Cortex of kidney (tissue), 1 donor: ENCODE data around the gene HMGXB3.

Experiments
- DNase-seq: peaks from one replicate; lab custom pipeline; 2025; lab: John Stamatoyannopoulos, UW

The HMGXB3 gene

GRCh38 chr5:150053713-150054392, 53.3 kb downstream of the HMGXB3 start:
- no peak for DNase-seq

- DNase-seq: no peak
These were observed 54.0 kb downstream of the HMGXB3 start for GRCh38 chr5:150054569-150054968.

GRCh38 chr5:150055326-150056074, 55.0 kb downstream of the HMGXB3 start:
- DNase-seq: no peak

- no peak for DNase-seq
These were observed 55.5 kb downstream of the HMGXB3 start for GRCh38 chr5:150056075-150056443.

- DNase-seq: no peak
These were observed 56.5 kb downstream of the HMGXB3 start for GRCh38 chr5:150057052-150057451.

DNA sequence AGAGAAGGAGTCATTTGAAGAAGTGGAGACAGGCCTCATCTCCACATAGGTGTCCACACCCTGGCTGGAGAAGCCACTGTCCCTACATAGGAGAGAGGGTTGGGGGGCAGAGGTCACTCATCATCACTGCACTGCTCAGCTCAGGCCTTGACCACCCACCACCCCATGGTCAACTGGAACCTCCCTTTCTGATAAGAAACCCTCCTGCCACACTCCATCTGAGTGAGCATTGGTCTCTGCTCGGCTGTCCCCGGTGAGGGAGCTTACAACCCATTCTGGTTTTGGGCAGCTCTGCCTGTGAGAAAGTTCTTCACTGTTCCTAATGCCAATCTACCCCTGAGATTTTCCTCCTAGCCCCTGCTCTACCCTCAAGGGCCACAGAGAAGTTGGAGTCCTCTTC, 57.0 kb downstream of the HMGXB3 start:
- DNase-seq: no peak

DNA sequence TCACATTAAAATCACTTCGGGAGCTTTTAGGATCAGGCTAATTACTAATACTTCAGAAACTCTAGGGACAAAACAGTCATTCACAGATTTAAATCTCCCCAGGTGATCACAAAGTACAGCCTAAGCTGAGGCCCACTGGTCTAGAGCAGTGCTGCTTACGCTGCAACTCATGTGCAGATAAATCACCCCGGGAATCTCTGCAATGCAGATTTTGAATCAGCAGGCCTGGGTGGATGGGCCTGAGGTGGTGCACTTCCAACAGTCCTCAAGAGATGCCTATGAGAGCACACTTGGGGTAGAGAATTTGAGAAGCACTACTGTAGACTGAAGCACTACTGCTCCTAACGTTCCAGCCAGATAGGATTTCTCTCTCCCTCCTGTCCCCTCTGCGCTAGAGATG, 57.5 kb downstream of the HMGXB3 start:
- DNase-seq: no peak

DNA sequence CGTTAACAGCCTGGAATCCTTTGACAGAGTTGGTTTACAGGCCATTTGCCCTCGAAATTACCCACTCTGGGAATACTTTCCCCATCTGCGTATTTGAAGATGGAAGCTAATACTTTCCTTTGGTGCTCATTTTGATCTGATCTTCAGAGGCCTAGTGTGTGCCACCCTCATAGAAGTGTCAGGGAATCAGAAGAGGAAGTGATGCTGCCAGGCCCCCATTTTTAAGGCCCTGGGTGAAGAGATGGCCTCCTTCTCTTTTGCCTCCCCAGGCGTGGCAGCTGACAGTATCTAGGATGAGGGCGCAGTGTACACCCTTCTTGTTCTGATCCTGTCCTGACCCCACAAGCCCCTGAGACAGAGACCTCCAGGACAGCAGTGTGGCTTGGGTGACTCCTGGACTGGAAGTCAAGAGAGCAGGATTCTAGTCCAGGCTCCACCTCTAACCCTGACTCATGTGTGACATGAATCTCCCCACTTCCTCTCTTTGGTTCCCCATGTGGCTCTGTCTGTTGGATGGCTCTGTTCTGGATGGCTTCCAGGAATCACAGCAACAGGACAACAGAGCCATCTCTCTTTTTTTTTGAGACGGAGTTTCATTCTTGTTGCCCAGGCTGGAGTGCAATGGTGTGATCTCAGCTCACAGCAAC, 58.1 kb downstream of the HMGXB3 start:
- DNase-seq: no peak

GRCh38 chr5:150059623-150060022, 59.1 kb downstream of the HMGXB3 start:
- DNase-seq: no peak

DNA sequence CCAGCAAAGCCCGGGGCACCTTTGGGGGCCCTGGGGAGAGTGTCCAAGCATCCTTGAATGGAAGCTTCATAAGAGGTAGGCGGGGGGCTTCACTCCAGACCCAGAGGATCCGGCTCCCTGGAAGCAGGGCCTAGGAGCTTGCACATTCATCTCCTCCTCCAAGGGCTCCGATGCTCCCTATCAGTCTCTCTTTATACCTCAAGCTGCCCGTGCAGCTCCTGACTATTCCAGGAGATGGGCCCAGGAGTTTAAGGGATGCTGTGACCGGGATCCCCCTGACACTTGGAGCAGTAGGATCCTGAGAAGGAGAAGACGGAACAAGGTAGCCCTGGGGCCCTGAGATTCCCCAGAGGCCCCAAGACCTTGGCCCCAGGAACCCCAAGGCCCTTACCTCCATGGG, 59.9 kb downstream of the HMGXB3 start:
- no peak for DNase-seq

- DNase-seq: no peak
These were observed 61.0 kb downstream of the HMGXB3 start for GRCh38 chr5:150061538-150061995.

DNA sequence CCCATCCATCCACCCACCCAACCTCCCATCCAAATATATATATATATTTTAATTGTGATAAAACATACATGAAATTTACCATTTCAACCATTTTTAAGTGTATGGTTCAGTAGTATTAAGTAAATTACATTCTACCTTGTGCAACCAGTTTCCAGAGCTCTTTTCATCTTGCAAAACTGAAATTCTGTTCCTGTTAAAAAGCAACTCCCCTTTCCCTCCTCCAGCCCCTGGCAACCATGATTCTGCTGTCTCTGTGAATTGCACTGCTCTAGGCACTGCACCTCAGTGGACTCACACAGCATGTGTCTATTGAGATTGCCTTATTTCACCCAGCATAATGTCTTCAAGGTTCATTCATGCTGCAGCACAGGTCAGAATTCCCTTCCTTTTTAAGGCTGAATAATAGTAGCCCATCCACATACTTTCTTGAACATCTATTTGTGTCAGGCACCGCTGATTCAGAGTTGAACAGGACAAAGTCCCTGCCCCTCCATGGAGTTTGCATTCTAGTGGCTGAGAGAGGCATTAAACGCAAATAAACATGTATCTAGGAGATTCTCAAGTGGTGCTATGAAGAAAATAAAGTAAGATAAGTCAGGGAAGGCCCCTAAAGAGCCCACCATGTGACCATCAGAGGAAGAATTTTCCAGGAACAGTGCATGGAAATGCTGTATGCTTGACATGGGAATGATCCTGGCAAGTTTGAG, 61.8 kb downstream of the HMGXB3 start:
- DNase-seq: no peak

GRCh38 chr5:150063638-150064037, 63.1 kb downstream of the HMGXB3 start:
- DNase-seq: no peak

- DNase-seq: no peak
These were observed 64.2 kb downstream of the HMGXB3 start for GRCh38 chr5:150064681-150065220.

DNA sequence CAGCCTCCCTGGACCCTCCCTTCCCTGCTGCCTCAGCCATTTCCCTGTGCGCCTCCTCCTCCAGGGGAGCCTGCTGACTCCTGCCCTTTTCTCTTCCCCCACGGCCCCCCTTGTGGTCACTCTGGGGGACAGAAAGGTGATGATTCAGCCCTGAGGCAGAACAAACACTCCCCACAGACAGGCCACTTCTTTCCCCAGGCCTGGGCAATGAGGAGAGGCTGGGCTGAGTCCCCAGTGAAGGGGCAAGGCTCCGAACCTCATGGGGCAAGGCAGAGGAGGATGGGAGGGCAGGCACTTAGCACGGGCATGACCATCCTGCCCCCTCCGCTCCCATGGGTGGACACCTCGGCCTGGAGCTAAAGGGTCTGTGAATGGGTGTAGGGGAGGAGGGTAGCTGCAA, 64.8 kb downstream of the HMGXB3 start:
- DNase-seq: no peak

- DNase-seq: no peak
These were observed 65.3 kb downstream of the HMGXB3 start for GRCh38 chr5:150065886-150066285.

GRCh38 chr5:150066436-150066835, 65.9 kb downstream of the HMGXB3 start:
- no peak for DNase-seq

- DNase-seq: no peak
These were observed 66.4 kb downstream of the HMGXB3 start for GRCh38 chr5:150066901-150067396.

GRCh38 chr5:150067405-150067960, 66.9 kb downstream of the HMGXB3 start:
- no peak for DNase-seq

DNA sequence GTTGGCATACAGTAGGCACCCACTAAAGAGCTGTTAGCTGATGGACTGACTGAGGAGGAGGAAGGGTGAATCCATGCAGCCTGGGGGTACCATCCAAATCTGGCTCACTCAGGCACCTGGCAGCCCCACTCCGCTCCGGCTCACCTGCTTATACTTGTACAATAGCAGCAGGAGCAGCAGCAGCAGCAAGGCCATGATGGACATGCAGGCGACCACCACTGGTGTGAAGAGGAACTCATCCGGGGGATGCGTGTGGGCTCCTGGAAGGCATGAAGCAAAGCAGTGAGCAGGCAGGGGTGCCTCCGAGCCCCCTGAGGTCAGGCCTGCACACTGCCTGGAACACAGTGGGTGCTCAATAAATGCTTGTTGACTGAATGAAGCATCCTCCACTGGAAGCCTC, 67.5 kb downstream of the HMGXB3 start:
- DNase-seq: no peak

DNA sequence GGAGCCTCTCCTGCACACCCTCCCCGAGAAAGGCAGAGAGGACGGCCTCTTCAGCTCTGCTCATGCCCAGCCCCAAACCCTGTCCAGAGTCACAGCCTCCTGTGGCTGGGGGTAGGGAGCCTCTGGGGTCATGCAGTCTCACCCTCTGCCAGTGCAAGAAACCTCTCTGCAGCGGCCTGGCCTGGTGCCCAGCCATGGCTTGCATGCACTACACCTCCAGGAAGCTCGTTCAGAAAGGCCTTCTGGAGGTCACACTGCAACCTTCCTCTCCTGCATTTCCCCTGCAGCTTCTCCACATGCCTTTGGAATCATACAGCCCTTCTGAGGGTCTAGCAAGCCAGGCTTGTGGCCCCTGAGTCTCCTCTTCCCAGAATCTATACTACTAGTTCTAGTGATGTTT, 67.9 kb downstream of the HMGXB3 start:
- no peak for DNase-seq
